Liver (tissue), 9 donors: ENCODE measurements around the gene LSAMP. TPM values are rescaled to one million over a fixed set of nuclear protein-coding genes. Genes with fewer than 3 reads are reported as not detected.

ENCODE experiments used
- DNase-seq: peaks from one replicate; pipeline ENCODE4 v3.0.0-alpha.2; 2017; ENCODE audit warnings: low spot score
- H3K27ac ChIP-seq, 2 donors: one replicate each; pipeline ENCODE4 v1.7.0; 2013; ENCODE audit warnings: inconsistent platforms in 2 of 2, low read length in 2 of 2, control low read depth in 1 of 2, low read depth in 1 of 2, mild to moderate bottlenecking in 1 of 2
- H3K27me3 ChIP-seq, 4 donors: one replicate each; pipeline versions ENCODE4 v1.6.1 to v1.7.0; 2013; ENCODE audit warnings: low read length in 3 of 4, inconsistent platforms in 1 of 4, mild to moderate bottlenecking in 1 of 4, moderate library complexity in 1 of 4; ENCODE audit not compliant: control insufficient read depth in 4 of 4, insufficient read depth in 4 of 4
- H3K36me3 ChIP-seq, 4 donors: one replicate each; pipeline versions ENCODE4 v1.6.1 to v1.7.0; 2013; ENCODE audit warnings: low read length in 3 of 4, mild to moderate bottlenecking in 3 of 4, low read depth in 1 of 4, moderate library complexity in 1 of 4; ENCODE audit not compliant: control insufficient read depth in 4 of 4, insufficient read depth in 3 of 4
- H3K4me1 ChIP-seq, 4 donors: one replicate each; pipeline versions ENCODE4 v1.6.1 to v1.7.0; 2013; ENCODE audit warnings: low read length in 3 of 4, mild to moderate bottlenecking in 3 of 4, moderate library complexity in 1 of 4; ENCODE audit not compliant: control insufficient read depth in 4 of 4, insufficient read depth in 4 of 4
- H3K4me3 ChIP-seq, 3 donors: one replicate each; pipeline versions ENCODE4 v1.6.1 to v1.7.0; 2013; ENCODE audit warnings: low read length in 3 of 3, control low read depth in 1 of 3, low read depth in 1 of 3, mild to moderate bottlenecking in 1 of 3
- H3K9ac ChIP-seq, 2 donors: one replicate each; pipeline ENCODE4 v1.7.0; 2013; ENCODE audit warnings: low read length in 2 of 2, mild to moderate bottlenecking in 2 of 2, moderate library complexity in 2 of 2, control low read depth in 1 of 2, low read depth in 1 of 2
- H3K9me3 ChIP-seq, 4 donors: one replicate each; pipeline versions ENCODE4 v1.6.1 to v1.7.0; 2013; ENCODE audit warnings: low read length in 3 of 4; ENCODE audit not compliant: control insufficient read depth in 4 of 4
- ATF3 ChIP-seq: IDR thresholded peaks from 2 replicates; pipeline ENCODE4 v1.6.1; 2016; ENCODE audit warnings: antibody characterized with exemption
- CTCF ChIP-seq: fragments of 150-350 bp; IDR thresholded peaks from 2 replicates; pipeline ENCODE4 v1.5.1; 2017; ENCODE audit warnings: improper control_type of control experiment, low read depth, low read length; ENCODE audit not compliant: missing input control
- EGR1 ChIP-seq, 2 donors: IDR thresholded peaks; 2 replicates each; pipeline ENCODE4 v1.6.1; 2016 to 2018; ENCODE audit warnings: antibody characterized with exemption in 2 of 2, low read depth in 2 of 2
- FOXA1 ChIP-seq: IDR thresholded peaks from 2 replicates; pipeline ENCODE4 v1.6.1; 2016; ENCODE audit warnings: antibody characterized with exemption
- FOXA2 ChIP-seq: IDR thresholded peaks from 2 replicates; pipeline ENCODE4 v1.6.1; 2016; ENCODE audit warnings: antibody characterized with exemption
- GABPA ChIP-seq, 2 donors: IDR thresholded peaks in 1 of 2; conservative IDR thresholded peaks in 1 of 2; 2 replicates each; pipeline ENCODE4 v1.6.1; 2016; ENCODE audit warnings: antibody characterized with exemption in 2 of 2, mild to moderate bottlenecking in 1 of 2, moderate library complexity in 1 of 2
- HNF4A ChIP-seq, 2 donors: conservative IDR thresholded peaks; 2 replicates each; pipeline ENCODE4 v1.6.1; 2016; ENCODE audit warnings: antibody characterized with exemption in 2 of 2, mild to moderate bottlenecking in 2 of 2
- HNF4G ChIP-seq: IDR thresholded peaks from 2 replicates; pipeline ENCODE4 v1.6.1; 2016; ENCODE audit warnings: antibody characterized with exemption
- JUND ChIP-seq, 2 donors: IDR thresholded peaks; 2 replicates each; pipeline ENCODE4 v1.6.1; 2016; ENCODE audit warnings: antibody characterized with exemption in 2 of 2
- MAX ChIP-seq: IDR thresholded peaks from 2 replicates; pipeline ENCODE4 v1.6.1; 2016; ENCODE audit warnings: antibody characterized with exemption
- NR2F2 ChIP-seq: IDR thresholded peaks from 2 replicates; pipeline ENCODE4 v1.6.1; 2016; ENCODE audit warnings: antibody characterized with exemption
- RAD21 ChIP-seq, 2 donors: IDR thresholded peaks; 2 replicates each; pipeline ENCODE4 v1.6.1; 2016; ENCODE audit warnings: antibody characterized with exemption in 2 of 2, mild to moderate bottlenecking in 2 of 2
- REST ChIP-seq: IDR thresholded peaks from 2 replicates; pipeline ENCODE4 v1.6.1; 2016; ENCODE audit warnings: antibody characterized with exemption, mild to moderate bottlenecking
- RXRA ChIP-seq, 2 donors: IDR thresholded peaks; 2 replicates each; pipeline ENCODE4 v1.6.1; 2017 to 2018; ENCODE audit warnings: antibody characterized with exemption in 2 of 2, mild to moderate bottlenecking in 1 of 2
- SP1 ChIP-seq: IDR thresholded peaks from 2 replicates; pipeline ENCODE4 v1.6.1; 2018; ENCODE audit warnings: antibody characterized with exemption, mild to moderate bottlenecking
- TAF1 ChIP-seq: conservative IDR thresholded peaks from 2 replicates; pipeline ENCODE4 v1.6.1; 2016; ENCODE audit warnings: antibody characterized with exemption, mild to moderate bottlenecking
- YY1 ChIP-seq: IDR thresholded peaks from 2 replicates; pipeline ENCODE4 v1.6.1; 2016; ENCODE audit warnings: antibody characterized with exemption, mild to moderate bottlenecking
- ZBTB33 ChIP-seq: IDR thresholded peaks from 2 replicates; pipeline ENCODE4 v1.6.1; 2016; ENCODE audit warnings: antibody characterized with exemption
- WGBS: extraction: QIAGEN DNeasy Blood & Tissue Kit; methylation state at CpG from one replicate; pipeline ENCODE4 v1.1.7; 2013; 5-methylcytosine and 5-hydroxymethylcytosine counted together
- polyA plus RNA-seq, 2 donors: library from polyadenylated mRNA; stranded (reverse) in 1 of 2; unstranded in 1 of 2; fragments of 200-250 nt in 1 of 2; fragments of >200 nt in 1 of 2; fragmentation: Nextera tagmentation in 1 of 2; extraction: Ambion mirVana in 1 of 2; gene quantifications; one replicate each; pipeline versions ENCODE4 v1.2.1 to v1.2.3, GENCODE V29; 2013 to 2015
- total RNA-seq, 2 donors: library from RNA; depleted of rRNA; stranded (reverse); fragments of >200 nt; gene quantifications; one replicate each; pipeline ENCODE4 v1.2.3, GENCODE V29; 2014
- donor health status: healthy.
- donor health status: healthy.
- donor health status: healthy.
- donor health status: healthy.
- donor health status: healthy.

Gene LSAMP
- total and polyA plus RNA-seq, 4 donors = 0.01 to 0.17 (median 0.06) TPM

- H3K9me3 ChIP-seq = no peaks in the 10 kb centered on the region
- TF ChIP-seq ZBTB33 (no peak), JUND (IDR thresholded peaks at IDR 0.05) (no peak), SP1 (no peak), YY1 (no peak), ATF3 (no peak), RAD21 (IDR thresholded peaks at IDR 0.05) (no peak), NR2F2 (no peak), HNF4G (no peak), FOXA1 (no peak), RXRA (IDR thresholded peaks at IDR 0.05) (no peak), FOXA2 (no peak), GABPA (IDR thresholded peaks at IDR 0.05 in 1 of 2, conservative IDR thresholded peaks at IDR 0.05 in 1 of 2) (no peak), CTCF (no peak), MAX (no peak), TAF1 (no peak), EGR1 (IDR thresholded peaks at IDR 0.05; ENCODE audit: low read depth in 2 of 2) (no peak), REST (no peak), HNF4A (conservative IDR thresholded peaks at IDR 0.05) (no peak)
- no peaks in the 10 kb centered on the region for H3K36me3 ChIP-seq
- no peak for DNase-seq
- peaks cover 0 to 14% (median 6%) of the 10 kb centered on the region in 4 donors for H3K4me1 ChIP-seq
- no peak overlapping the region for H3K4me3 ChIP-seq
- H3K27ac ChIP-seq = no peak overlapping the region
- WGBS = 91% methylated on average over 4 of the region's 4 CpGs
- no peaks in the 10 kb centered on the region for H3K27me3 ChIP-seq
- H3K9ac ChIP-seq = no peak overlapping the region
These were observed 655.8 kb downstream of the LSAMP start for GRCh38 chr3:115789481-115789880.
